SK-N-SH (cell line): ENCODE results near the gene ZNF462.

Source experiments
- CTCF ChIP-seq: fragments of 200-600 bp; sonication (generic); IDR thresholded peaks from 2 replicates; pipeline ENCODE4 v1.6.1; 2017; ENCODE audit warnings: antibody characterized with exemption, mild to moderate bottlenecking, moderate library complexity
- MXI1 ChIP-seq: IDR thresholded peaks from 2 replicates; pipeline ENCODE4 v1.6.1; 2012; ENCODE audit warnings: mild to moderate bottlenecking, low read depth, low read length, improper control_type of control experiment
- POLR2AphosphoS5 ChIP-seq: IDR thresholded peaks from 2 replicates; pipeline ENCODE4 v1.6.1; 2012; ENCODE audit warnings: low read depth, low read length

DNA sequence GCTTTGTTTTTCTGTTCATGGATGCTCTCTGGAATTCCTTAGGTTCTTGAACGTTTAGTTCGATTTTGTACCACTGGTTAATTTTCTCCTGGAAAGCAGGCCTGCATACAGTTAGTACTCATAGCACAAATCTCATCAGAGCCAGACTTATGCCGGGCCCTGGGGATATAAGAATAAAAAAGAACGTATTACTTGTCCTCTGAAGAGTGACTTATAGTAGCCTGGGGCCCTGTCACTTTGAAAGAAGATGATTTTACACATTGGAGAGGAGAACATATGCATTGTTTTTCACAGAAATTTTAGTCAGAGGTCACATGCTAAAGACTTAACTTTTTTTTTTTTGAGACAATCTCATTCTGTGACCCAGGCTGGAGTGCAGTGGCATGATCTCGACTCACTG lies 50.3 kb downstream of the ZNF462 start:
- TF ChIP-seq CTCF (no peak), MXI1 (no peak), POLR2AphosphoS5 (no peak)
